Upper lobe of left lung (tissue), 4 donors: ENCODE results near the gene ZNF44.

ENCODE experiments used
- EP300 ChIP-seq, 4 donors: sonication (generic); formaldehyde crosslinking; IDR thresholded peaks; one replicate each; pipeline ENCODE4 v1.5.1; 2017; ENCODE audit warnings: antibody characterized with exemption in 4 of 4, control low read depth in 2 of 4
- POLR2AphosphoS5 ChIP-seq, 2 donors: sonication (generic); formaldehyde crosslinking; IDR thresholded peaks; one replicate each; pipeline ENCODE4 v1.5.1; 2017; ENCODE audit warnings: antibody characterized with exemption in 2 of 2

DNA sequence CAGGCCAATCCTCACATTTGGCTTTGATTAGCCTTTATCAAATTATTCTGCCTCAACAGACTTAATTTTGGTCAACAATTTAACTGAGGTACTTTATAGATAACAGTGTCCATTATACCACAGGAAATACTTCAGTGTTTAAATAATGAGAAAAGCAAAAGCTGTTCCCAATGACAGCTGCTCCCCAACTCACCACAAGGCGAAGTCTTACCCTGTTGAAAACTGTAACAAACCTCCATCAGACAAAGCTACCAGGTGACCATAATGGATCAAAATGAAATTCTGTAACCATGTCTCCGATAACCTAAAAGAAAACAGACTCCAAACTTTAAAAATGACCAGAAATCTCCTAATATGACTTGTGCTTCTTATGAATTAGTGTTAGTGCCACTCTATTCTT lies 50.3 kb downstream of the ZNF44 start:
- no peak for TF ChIP-seq POLR2AphosphoS5 (IDR thresholded peaks at IDR 0.05)
- no peak for TF ChIP-seq EP300 (IDR thresholded peaks at IDR 0.05)
